ENCODE measurements around the gene HOXA9.

HOXA9 gene

GRCh38 chr7:27198138-27198841 lies 33.0 kb upstream of the HOXA9 start:
- H3K27ac ChIP-seq (ENCODE audit: extremely low read depth, low read depth, low read length) = peak overlapping the region; percentile 92
- POLR2A ChIA-PET = interaction anchor here (0.6 to 3.7 kb wide), 7 partner anchors 8 to 1270 kb away, joined by 3 to 36 read pairs (median 4); partner anchors contain the start of gene HOXA11
- peaks cover 20% of the 10 kb centered on the region for H3K4me1 ChIP-seq (ENCODE audit: control insufficient read depth, insufficient read depth, low read length)
- H3K36me3 ChIP-seq (ENCODE audit: control insufficient read depth in 2 of 2, insufficient read depth in 1 of 2, low read length in 2 of 2) = peaks cover 8 to 10% of the 10 kb centered on the region in 2 experiments; a peak in 2 of 3 replicates
- peak overlapping the region; percentile 89 for H3K4me3 ChIP-seq (ENCODE audit: low read depth, low read length)
- no peaks in the 10 kb centered on the region for H3K9me3 ChIP-seq (ENCODE audit: control insufficient read depth, insufficient read depth, low read depth, low read length)
- TF ChIP-seq ZFHX2 (tag by site-specific recombination; conservative IDR thresholded peaks at IDR 0.05) = 0 out of 2 replicates have a peak, but pooled peaks have one; percentile 36
- TF ChIP-seq GLIS2 (tag by site-specific recombination; IDR thresholded peaks at IDR 0.05) = no peak
- no peak for TF ChIP-seq OSR2 (tag by site-specific recombination; IDR thresholded peaks at IDR 0.05)
- no peak for TF ChIP-seq ZNF768 (tag by site-specific recombination; IDR thresholded peaks at IDR 0.05)
- TF ChIP-seq SP2 (tag by site-specific recombination; IDR thresholded peaks at IDR 0.05) = no peak
- TF ChIP-seq ZBTB48 (tag by site-specific recombination; IDR thresholded peaks at IDR 0.05) = 0 out of 2 replicates have a peak, but pooled peaks have one; percentile 35
- no peak for TF ChIP-seq ZNF513 (tag by site-specific recombination; IDR thresholded peaks at IDR 0.05)
- TF ChIP-seq PRDM2 (tag by site-specific recombination; IDR thresholded peaks at IDR 0.05; ENCODE audit: borderline replicate concordance) = no peak
- TF ChIP-seq SCRT2 (tag by site-specific recombination; IDR thresholded peaks at IDR 0.05) = no peak
- peak; percentile 74 for TF ChIP-seq PRDM10 (tag by site-specific recombination; IDR thresholded peaks at IDR 0.05)
- no peak for TF ChIP-seq ZNF558 (tag by site-specific recombination; IDR thresholded peaks at IDR 0.05)
- TF ChIP-seq ZNF660 (tag by site-specific recombination; IDR thresholded peaks at IDR 0.05) = no peak
- no peak for TF ChIP-seq ZNF449 (tag by site-specific recombination; IDR thresholded peaks at IDR 0.05)
- TF ChIP-seq ZNF394 (tag by site-specific recombination; IDR thresholded peaks at IDR 0.05; ENCODE audit: borderline replicate concordance) = no peak
- TF ChIP-seq ZNF514 (tag by site-specific recombination; IDR thresholded peaks at IDR 0.05) = no peak
- TF ChIP-seq ZNF19 (tag by site-specific recombination; IDR thresholded peaks at IDR 0.05; ENCODE audit: low read depth) = no peak
- no peak for TF ChIP-seq BCL11B (tag by site-specific recombination; IDR thresholded peaks at IDR 0.05; ENCODE audit: low read depth)
- CTCF ChIA-PET = interaction anchor here (0.5 to 3.0 kb wide), 14 partner anchors 8 to 898 kb away, joined by 3 to 12 read pairs (median 4); no protein-coding TSS in a partner anchor
